GM12891 (cell line): ENCODE data around the gene LDB2.
A peak's percentile ranks its signal among the peaks of the same experiment; 100 is the strongest.

Source experiments
- DNase-seq: peaks from one replicate; pipeline ENCODE4 v3.0.0; 2011; ENCODE audit warnings: low spot score; ENCODE audit not compliant: insufficient read length
- FAIRE-seq: peaks from 2 replicates; lab custom pipeline; 2011; peaks lifted over from hg19 to GRCh38; lab: Jason Lieb, UNC
- PAX5 ChIP-seq: IDR thresholded peaks from 2 replicates; pipeline ENCODE4 v1.6.1; 2011; ENCODE audit warnings: low read length, moderate library complexity, mild to moderate bottlenecking; ENCODE audit not compliant: insufficient read depth, severe bottlenecking
- POLR2A ChIP-seq: IDR thresholded peaks from 2 replicates; pipeline ENCODE4 v1.6.1; 2011; ENCODE audit warnings: low read depth, low read length, control low read depth
- POLR2AphosphoS5 ChIP-seq: IDR thresholded peaks from 2 replicates; pipeline ENCODE4 v1.6.1; 2011; ENCODE audit warnings: low read depth, low read length, control low read depth
- POU2F2 ChIP-seq: IDR thresholded peaks from 2 replicates; pipeline ENCODE4 v1.6.1; 2011; ENCODE audit warnings: low read depth, mild to moderate bottlenecking, control low read depth, low read length, moderate library complexity
- SPI1 ChIP-seq: IDR thresholded peaks from 2 replicates; pipeline ENCODE4 v1.6.1; 2011; ENCODE audit warnings: low read depth, low read length, control low read depth
- TAF1 ChIP-seq: IDR thresholded peaks from 2 replicates; pipeline ENCODE4 v1.6.1; 2011; ENCODE audit warnings: low read depth, low read length, control low read depth

Gene LDB2

GRCh38 chr4:16912896-16913295 is 14.5 kb upstream of the LDB2 start:
- TF ChIP-seq TAF1, result no peak
- no peak for TF ChIP-seq POU2F2
- TF ChIP-seq POLR2AphosphoS5, result no peak
- no peak for TF ChIP-seq SPI1
- TF ChIP-seq POLR2A, result no peak
- no peak for TF ChIP-seq PAX5
- DNase-seq (no peak), FAIRE-seq (no peak)

- no peak for DNase-seq
- no peak for FAIRE-seq
- TF ChIP-seq PAX5, result no peak
- no peak for TF ChIP-seq POU2F2
- TF ChIP-seq SPI1, result no peak
- no peak for TF ChIP-seq TAF1
- no peak for TF ChIP-seq POLR2AphosphoS5
- TF ChIP-seq POLR2A, result no peak
These were observed 10.8 kb upstream of the LDB2 start for GRCh38 chr4:16909281-16909680.

GRCh38 chr4:16908377-16909021 is 10.1 kb upstream of the LDB2 start:
- TF ChIP-seq POU2F2, result no peak
- no peak for TF ChIP-seq POLR2AphosphoS5
- no peak for TF ChIP-seq TAF1
- TF ChIP-seq SPI1, result no peak
- no peak for TF ChIP-seq PAX5
- TF ChIP-seq POLR2A, result no peak
- no peak for FAIRE-seq

GRCh38 chr4:16900325-16900724 is 1.9 kb upstream of the LDB2 start:
- DNase-seq (no peak), FAIRE-seq (no peak)
- no peak for TF ChIP-seq PAX5
- TF ChIP-seq POLR2A, result no peak
- no peak for TF ChIP-seq SPI1
- no peak for TF ChIP-seq POLR2AphosphoS5
- no peak for TF ChIP-seq POU2F2
- TF ChIP-seq TAF1, result no peak

More at GRCh38 chr4:16908377-16909021, 10.1 kb upstream of the LDB2 start:
- no peak for DNase-seq

- FAIRE-seq, result no peak
- no peak for TF ChIP-seq TAF1
- no peak for TF ChIP-seq SPI1
- TF ChIP-seq POLR2AphosphoS5, result no peak
- no peak for TF ChIP-seq POU2F2
- TF ChIP-seq POLR2A, result no peak
- no peak for TF ChIP-seq PAX5
- no peak for DNase-seq
These were observed 1.3 kb downstream of the LDB2 start for GRCh38 chr4:16896881-16897750.

GRCh38 chr4:16894406-16894805 is 4.0 kb downstream of the LDB2 start:
- TF ChIP-seq POU2F2, result no peak
- TF ChIP-seq POLR2A, result no peak
- no peak for TF ChIP-seq POLR2AphosphoS5
- no peak for TF ChIP-seq TAF1
- no peak for TF ChIP-seq SPI1
- TF ChIP-seq PAX5, result no peak
- peak; percentile 28 for FAIRE-seq

GRCh38 chr4:16893141-16893651 is 5.2 kb downstream of the LDB2 start:
- no peak for DNase-seq
- no peak for TF ChIP-seq SPI1
- peak; percentile 20 for FAIRE-seq

More at GRCh38 chr4:16894406-16894805, 4.0 kb downstream of the LDB2 start:
- DNase-seq, result no peak

GRCh38 chr4:16890651-16891050 is 7.8 kb downstream of the LDB2 start:
- TF ChIP-seq POLR2A, result no peak
- no peak for TF ChIP-seq POLR2AphosphoS5
- no peak; the same call in 1 of the 2 replicates for TF ChIP-seq SPI1
- TF ChIP-seq PAX5, result no peak
- TF ChIP-seq TAF1, result no peak
- no peak for TF ChIP-seq POU2F2
- no peak for FAIRE-seq

GRCh38 chr4:16889945-16890344 is 8.5 kb downstream of the LDB2 start:
- TF ChIP-seq POLR2A (no peak), POU2F2 (no peak), SPI1 (no peak), TAF1 (no peak), POLR2AphosphoS5 (no peak), PAX5 (no peak)
- DNase-seq (no peak), FAIRE-seq (no peak)

More at GRCh38 chr4:16890651-16891050, 7.8 kb downstream of the LDB2 start:
- DNase-seq, result no peak
